Measurements from ENCODE around the gene SLC2A11.
A peak's percentile ranks its signal among the peaks of the same experiment; 100 is the strongest.
"Not testable (repeated sequence)": the region's sequence is repeated elsewhere in the genome, so short reads cannot be mapped to it uniquely, and the experiment has no call there.

The SLC2A11 gene

DNA sequence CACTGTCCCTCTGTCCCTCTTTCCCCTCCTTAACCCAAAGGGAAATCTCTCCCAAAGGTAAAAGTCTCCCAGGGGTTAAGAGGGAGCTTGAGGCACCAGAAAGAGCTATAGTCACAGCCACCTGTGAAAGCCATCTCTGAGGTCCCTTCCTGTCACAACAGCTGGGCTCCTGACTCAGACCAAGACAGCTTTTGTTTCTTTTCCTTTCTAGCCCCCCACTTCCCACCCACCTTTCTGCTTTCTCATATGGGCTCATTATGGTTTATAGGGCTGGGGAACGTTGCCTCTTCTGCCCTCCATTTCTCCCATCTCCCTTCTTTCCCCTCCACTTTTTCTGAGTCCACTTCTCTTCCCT is 55.6 kb downstream of the SLC2A11 start:
- TF ChIP-seq, protein P1, sequence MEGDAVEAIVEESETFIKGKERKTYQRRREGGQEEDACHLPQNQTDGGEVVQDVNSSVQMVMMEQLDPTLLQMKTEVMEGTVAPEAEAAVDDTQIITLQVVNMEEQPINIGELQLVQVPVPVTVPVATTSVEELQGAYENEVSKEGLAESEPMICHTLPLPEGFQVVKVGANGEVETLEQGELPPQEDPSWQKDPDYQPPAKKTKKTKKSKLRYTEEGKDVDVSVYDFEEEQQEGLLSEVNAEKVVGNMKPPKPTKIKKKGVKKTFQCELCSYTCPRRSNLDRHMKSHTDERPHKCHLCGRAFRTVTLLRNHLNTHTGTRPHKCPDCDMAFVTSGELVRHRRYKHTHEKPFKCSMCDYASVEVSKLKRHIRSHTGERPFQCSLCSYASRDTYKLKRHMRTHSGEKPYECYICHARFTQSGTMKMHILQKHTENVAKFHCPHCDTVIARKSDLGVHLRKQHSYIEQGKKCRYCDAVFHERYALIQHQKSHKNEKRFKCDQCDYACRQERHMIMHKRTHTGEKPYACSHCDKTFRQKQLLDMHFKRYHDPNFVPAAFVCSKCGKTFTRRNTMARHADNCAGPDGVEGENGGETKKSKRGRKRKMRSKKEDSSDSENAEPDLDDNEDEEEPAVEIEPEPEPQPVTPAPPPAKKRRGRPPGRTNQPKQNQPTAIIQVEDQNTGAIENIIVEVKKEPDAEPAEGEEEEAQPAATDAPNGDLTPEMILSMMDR (IDR thresholded peaks at IDR 0.05), result no peak
- no peaks in the 10 kb centered on the region for H3K36me3 ChIP-seq
- no peaks in the 10 kb centered on the region for H3K9me3 ChIP-seq
- H3K27me3 ChIP-seq, result no peaks in the 10 kb centered on the region
- H3K4me3 ChIP-seq (ENCODE audit: low read depth in 1 of 2, low read length in 1 of 2), result peak overlapping the region; percentile 80 to 81
- H3K4me1 ChIP-seq (ENCODE audit: control insufficient read depth in 1 of 2, insufficient read depth in 1 of 2, low read depth in 1 of 2, low read length in 1 of 2), result peaks cover 14 to 17% of the 10 kb centered on the region in 2 experiments
- H3K27ac ChIP-seq, result peak overlapping the region; percentile 85

DNA sequence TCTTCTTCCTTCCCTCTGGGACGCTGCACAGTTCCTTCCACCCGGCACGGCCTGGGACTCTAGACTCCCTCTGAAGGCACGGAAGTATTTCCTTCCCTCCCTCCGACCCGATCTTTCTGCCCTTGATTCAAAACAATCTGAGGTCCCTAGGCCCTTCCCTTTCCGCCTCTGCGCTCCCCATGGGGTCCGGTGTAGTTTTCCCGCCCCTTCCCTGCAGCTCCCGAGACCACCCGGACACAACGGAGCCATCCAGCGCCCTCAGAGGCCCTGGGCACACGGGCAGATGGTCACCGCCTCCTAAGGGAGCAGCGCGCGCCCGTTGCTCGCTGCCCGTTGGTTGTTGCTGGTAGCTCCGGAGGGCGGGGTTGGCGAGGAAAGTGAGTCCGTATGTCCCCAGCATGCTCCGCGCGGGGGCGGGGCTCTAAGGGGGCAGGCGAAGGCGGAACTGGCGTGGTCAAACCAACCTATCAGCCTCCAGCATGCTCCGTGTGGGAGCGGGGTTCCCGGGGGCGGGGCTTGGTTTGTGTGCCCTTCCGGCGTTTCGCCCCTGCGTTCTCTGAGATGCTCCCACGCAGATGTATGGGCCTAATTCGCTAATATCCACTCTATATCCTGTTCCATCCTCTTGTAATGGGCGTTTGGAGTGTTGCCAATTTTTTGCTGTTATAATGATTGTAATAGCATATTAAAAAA is 56.1 kb downstream of the SLC2A11 start:
- peak overlapping the region; percentile 85 for H3K27ac ChIP-seq
- TF ChIP-seq, protein P1 (IDR thresholded peaks at IDR 0.05), result peak; percentile 21
- no peaks in the 10 kb centered on the region for H3K36me3 ChIP-seq
- H3K27me3 ChIP-seq, result no peaks in the 10 kb centered on the region
- H3K9me3 ChIP-seq, result no peaks in the 10 kb centered on the region
- peak overlapping the region; percentile 80 to 81 for H3K4me3 ChIP-seq (ENCODE audit: low read depth in 1 of 2, low read length in 1 of 2)
- H3K4me1 ChIP-seq (ENCODE audit: control insufficient read depth in 1 of 2, insufficient read depth in 1 of 2, low read depth in 1 of 2, low read length in 1 of 2), result peaks cover 14 to 17% of the 10 kb centered on the region in 2 experiments

DNA sequence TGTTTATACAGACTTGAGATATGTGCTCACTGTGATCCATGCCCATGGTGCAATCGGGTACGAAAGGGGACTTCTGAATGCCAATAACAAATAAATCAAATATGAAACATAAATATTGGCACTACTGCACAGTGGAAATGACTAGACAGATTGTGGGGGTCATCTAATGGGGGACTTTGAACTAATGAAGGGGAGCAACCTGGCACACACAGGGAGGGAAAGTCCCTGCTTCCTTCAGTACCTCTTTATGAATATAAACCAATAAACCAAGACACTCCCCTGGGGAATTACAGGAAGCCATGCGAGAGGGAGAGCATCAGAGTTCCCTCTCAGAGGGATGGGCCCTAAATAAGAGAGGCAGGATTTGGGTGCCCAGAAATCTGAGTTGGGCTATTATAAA is 57.6 kb downstream of the SLC2A11 start:
- H3K4me3 ChIP-seq (ENCODE audit: low read depth in 1 of 2, low read length in 1 of 2), result no peak overlapping the region
- H3K4me1 ChIP-seq (ENCODE audit: control insufficient read depth in 1 of 2, insufficient read depth in 1 of 2, low read depth in 1 of 2, low read length in 1 of 2), result peaks cover 14 to 17% of the 10 kb centered on the region in 2 experiments
- no peaks in the 10 kb centered on the region for H3K27me3 ChIP-seq
- H3K36me3 ChIP-seq, result peaks cover 9% of the 10 kb centered on the region
- H3K9me3 ChIP-seq, result no peaks in the 10 kb centered on the region
- no peak overlapping the region for H3K27ac ChIP-seq
- TF ChIP-seq, protein P1 (IDR thresholded peaks at IDR 0.05), result no peak

DNA sequence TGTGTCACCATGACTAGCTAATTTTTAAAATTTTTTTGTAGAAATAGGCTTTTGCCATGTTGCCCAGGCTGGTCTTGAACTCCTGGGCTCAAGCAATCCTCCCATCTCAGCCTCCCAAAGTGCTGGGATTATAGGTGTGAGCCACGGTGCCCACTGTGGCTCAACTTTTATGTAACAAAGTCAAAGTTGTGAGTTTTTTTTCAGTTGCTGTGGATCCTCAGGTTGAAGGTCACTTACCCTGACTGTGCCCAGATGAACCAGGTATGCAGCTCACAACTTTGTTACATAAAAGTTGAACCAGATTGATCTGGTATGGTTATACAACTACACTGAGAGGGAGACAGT is 62.6 kb downstream of the SLC2A11 start:
- not testable (repeated sequence) for H3K27ac ChIP-seq; H3K27me3 ChIP-seq; H3K4me3 ChIP-seq (ENCODE audit: low read depth in 1 of 2, low read length in 1 of 2); H3K9me3 ChIP-seq; H3K4me1 ChIP-seq (ENCODE audit: control insufficient read depth in 1 of 2, insufficient read depth in 1 of 2, low read depth in 1 of 2, low read length in 1 of 2)
- H3K36me3 ChIP-seq, result peaks cover 22% of the 10 kb centered on the region

DNA sequence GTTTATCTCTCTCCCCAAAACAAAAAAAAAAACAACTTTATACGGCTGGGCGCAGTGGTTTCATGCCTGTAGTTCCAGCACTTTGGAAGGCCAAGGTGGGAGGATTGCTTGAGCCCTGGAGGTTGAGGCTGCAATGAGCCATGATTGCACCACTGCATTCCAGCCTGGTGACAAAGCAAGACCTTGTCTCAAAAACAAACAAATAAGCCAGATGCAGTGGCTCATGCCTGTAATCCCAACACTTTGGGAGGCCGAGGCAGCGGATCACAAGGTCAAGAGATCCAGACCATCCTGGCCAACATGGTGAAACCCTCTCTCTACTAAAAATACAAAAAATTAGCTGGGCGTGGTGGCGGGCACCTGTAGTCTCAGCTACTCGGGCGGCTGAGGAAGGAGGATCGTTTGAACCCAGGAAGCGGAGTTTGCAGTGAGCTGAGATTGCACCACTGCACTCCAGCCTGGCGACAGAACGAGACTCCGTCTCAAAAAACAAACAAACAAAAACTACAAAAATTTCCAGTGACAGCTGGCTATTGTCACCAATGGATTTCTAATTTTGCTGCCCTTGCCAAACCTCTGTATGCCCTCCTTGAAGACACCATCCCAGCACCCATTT is 64.0 kb downstream of the SLC2A11 start:
- peaks cover 31% of the 10 kb centered on the region for H3K36me3 ChIP-seq

DNA sequence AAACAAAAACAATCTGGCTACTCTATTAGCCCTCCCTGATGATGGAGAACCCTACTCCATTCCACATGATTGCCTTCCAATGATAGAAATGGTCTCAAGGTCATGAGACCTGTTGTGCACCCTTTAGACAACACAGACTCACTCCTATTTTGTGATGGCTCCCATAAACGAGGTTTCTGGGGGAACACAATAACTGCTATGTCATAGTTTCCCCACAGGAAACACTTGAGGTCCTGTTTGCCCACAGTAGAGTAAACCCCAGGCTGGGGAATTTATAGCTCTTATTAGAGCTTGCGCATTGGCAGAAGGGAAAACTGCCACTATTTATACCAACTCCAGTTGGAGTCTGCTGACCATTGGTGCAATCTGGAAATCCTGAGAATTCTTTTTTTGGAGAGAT is 65.2 kb downstream of the SLC2A11 start:
- TF ChIP-seq, protein P1 (IDR thresholded peaks at IDR 0.05), result no peak
- Histone ChIP-seq H3K9me3 (no peaks in the 10 kb centered on the region), H3K4me3 (ENCODE audit: low read depth in 1 of 2, low read length in 1 of 2) (no peak overlapping the region), H3K27ac (no peak overlapping the region), H3K27me3 (no peaks in the 10 kb centered on the region), H3K4me1 (ENCODE audit: control insufficient read depth in 1 of 2, insufficient read depth in 1 of 2, low read depth in 1 of 2, low read length in 1 of 2) (peaks cover 0 to 6% of the 10 kb centered on the region in 2 experiments), H3K36me3 (peaks cover 31% of the 10 kb centered on the region)

More for the DNA sequence above, 64.0 kb downstream of the SLC2A11 start:
- H3K9me3 ChIP-seq; H3K4me3 ChIP-seq (ENCODE audit: low read depth in 1 of 2, low read length in 1 of 2); H3K27ac ChIP-seq; H3K27me3 ChIP-seq; H3K4me1 ChIP-seq (ENCODE audit: control insufficient read depth in 1 of 2, insufficient read depth in 1 of 2, low read depth in 1 of 2, low read length in 1 of 2): not testable (repeated sequence)
